Measurements from ENCODE around the gene FLCN.
"Not testable (repeated sequence)": the region's sequence is repeated elsewhere in the genome, so short reads cannot be mapped to it uniquely, and the experiment has no call there.

FLCN gene, protein sequence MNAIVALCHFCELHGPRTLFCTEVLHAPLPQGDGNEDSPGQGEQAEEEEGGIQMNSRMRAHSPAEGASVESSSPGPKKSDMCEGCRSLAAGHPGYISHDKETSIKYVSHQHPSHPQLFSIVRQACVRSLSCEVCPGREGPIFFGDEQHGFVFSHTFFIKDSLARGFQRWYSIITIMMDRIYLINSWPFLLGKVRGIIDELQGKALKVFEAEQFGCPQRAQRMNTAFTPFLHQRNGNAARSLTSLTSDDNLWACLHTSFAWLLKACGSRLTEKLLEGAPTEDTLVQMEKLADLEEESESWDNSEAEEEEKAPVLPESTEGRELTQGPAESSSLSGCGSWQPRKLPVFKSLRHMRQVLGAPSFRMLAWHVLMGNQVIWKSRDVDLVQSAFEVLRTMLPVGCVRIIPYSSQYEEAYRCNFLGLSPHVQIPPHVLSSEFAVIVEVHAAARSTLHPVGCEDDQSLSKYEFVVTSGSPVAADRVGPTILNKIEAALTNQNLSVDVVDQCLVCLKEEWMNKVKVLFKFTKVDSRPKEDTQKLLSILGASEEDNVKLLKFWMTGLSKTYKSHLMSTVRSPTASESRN

DNA sequence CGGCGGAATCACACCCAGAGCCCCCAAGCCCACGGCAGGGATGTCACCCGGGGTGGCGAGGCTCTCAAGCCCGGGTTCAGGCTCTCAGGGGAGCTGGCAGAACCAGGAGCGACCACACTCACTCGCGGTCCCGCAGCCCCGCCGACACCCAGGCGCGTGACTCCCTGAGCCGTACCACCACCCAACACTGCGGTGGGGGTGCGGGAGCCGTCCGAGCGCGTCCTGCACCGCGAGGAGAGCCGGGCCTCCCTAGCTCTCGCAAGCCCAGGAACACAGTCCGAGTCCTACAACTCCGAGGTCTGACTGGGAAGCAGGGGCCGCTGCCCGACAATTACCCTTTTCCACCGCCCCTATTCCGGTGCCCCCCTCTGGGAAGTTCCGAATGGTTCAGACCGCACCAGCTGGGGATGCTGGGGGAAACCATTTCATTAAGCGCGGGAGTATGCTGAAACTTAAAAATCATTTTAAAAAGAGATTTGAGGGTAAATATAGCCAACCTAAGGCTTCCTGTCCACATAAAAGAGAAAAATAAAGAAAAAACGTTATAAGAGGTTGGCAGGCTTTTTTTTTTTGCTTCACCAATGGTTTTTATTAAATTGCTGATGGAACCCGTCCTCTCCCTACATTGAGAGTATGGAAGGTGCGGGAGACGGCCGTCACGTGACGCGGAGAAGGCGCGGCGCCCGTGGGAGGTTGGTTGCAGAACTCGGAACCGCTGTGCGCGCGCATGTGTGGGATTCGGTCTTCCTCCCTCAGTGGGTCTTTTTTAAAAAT lies at the start of gene FLCN:
TSS of gene FLCN (minus strand) at position 143 of the 774 bp plus-strand sequence. CDS start 9,031 bp downstream, outside the sequence.
- peak within 1 kb of the TSS; percentile 99 to 100 for H3K4me3 ChIP-seq (replicated peaks in 1 of 2; ENCODE audit: low read depth in 2 of 2, low read length in 2 of 2)
- peak; percentile 92 to 93 for DNase-seq (ENCODE audit: low read depth in 2 of 2)
- no peak for TF ChIP-seq CTCF (IDR thresholded peaks at IDR 0.05; ENCODE audit: low read depth, low read length)

- no peak for DNase-seq (ENCODE audit: low read depth in 2 of 2)
- H3K4me3 ChIP-seq (replicated peaks in 1 of 2; ENCODE audit: low read depth in 2 of 2, low read length in 2 of 2): no peak overlapping the region
- TF ChIP-seq CTCF (IDR thresholded peaks at IDR 0.05; ENCODE audit: low read depth, low read length): no peak
These were observed 49.0 kb upstream of the FLCN start for GRCh38 chr17:17285951-17286350.

GRCh38 chr17:17280613-17281549 lies 43.9 kb upstream of the FLCN start, which contains the start of gene COPS3:
Gene COPS3, minus strand, starts transcription at chr17:17281246. Its CDS starts 60 bp downstream, at chr17:17281186.
- TF ChIP-seq CTCF (IDR thresholded peaks at IDR 0.05; ENCODE audit: low read depth, low read length): no peak
- H3K4me3 ChIP-seq (replicated peaks in 1 of 2; ENCODE audit: low read depth in 2 of 2, low read length in 2 of 2): peak within 1 kb of the TSS; percentile 94 to 99
- peak; percentile 98 to 99 for DNase-seq (ENCODE audit: low read depth in 2 of 2)

DNA sequence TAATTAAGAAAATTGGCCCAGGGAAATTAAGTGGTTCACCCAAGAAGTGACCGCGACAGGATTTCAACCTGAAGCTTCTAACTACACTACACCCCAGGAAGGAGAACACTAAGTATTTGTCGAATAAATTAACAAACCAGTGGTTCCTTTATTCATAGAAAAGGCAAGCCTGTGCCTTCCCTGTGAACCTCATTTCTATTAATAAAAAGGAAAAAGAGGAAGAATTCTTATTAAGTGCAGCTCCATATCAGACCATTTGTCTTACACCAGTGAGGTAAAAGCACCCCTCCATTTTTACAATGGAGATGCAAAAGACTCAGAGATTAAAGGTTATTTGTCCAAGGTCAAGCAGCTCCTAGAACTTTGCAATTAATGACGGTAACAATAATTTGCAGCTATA lies 42.3 kb upstream of the FLCN start:
- peak overlapping the region in 1 of 2 donors; percentile 94 for H3K4me3 ChIP-seq (replicated peaks in 1 of 2; ENCODE audit: low read depth in 2 of 2, low read length in 2 of 2)
- no peak for DNase-seq (ENCODE audit: low read depth in 2 of 2)
- TF ChIP-seq CTCF (IDR thresholded peaks at IDR 0.05; ENCODE audit: low read depth, low read length): no peak

DNA sequence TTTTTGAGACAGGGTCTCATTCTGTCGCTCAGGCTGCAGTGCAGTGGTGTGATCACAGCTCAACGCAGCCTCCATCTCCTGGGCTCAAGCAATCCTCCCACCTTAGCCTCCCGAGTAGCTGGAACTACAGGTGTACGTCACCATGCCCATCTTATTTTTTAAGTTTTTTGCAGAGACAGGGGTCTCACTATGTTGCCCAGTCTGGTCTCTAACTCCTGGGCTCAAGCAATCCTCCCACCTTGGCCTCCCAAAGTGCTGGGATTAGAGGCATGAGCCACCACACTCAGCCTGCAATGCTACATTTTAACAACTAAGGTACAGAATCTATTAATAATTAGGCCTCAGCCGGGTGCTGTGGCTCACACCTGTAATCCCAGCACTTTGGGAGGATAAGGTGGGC lies 40.5 kb upstream of the FLCN start:
- H3K4me3 ChIP-seq (replicated peaks in 1 of 2; ENCODE audit: low read depth in 2 of 2, low read length in 2 of 2); DNase-seq (ENCODE audit: low read depth in 2 of 2): not testable (repeated sequence)

DNA sequence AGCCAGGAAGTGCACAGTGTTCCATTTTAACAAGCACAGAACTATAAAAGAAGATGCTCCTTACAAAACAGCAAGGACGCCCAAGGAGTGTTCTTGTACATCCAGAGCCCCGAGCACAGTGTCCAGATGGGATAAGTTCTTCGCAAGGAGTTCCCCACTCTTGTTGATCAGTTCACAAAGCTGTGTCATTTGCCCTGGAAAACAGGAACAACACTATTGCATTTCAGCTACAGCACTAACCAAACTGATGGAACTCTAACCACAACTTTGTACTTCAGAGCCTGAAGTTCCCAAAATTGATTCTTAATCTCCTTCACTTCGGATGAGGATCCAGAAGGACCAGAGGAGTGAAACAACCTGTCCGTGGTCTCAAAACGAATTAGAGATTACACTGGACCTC lies 39.0 kb upstream of the FLCN start:
- DNase-seq (ENCODE audit: low read depth in 2 of 2): no peak
- no peak for TF ChIP-seq CTCF (IDR thresholded peaks at IDR 0.05; ENCODE audit: low read depth, low read length)
- no peak overlapping the region for H3K4me3 ChIP-seq (replicated peaks in 1 of 2; ENCODE audit: low read depth in 2 of 2, low read length in 2 of 2)
